Nephron (organoid): ENCODE measurements around the gene STK10.

Source experiments
- H3K27ac Mint-ChIP-seq, 3 experiments: 2 replicates each; pipeline ENCODE4 v1.8.0; 2020; ENCODE audit warnings: mixed read lengths in 3 of 3, mild to moderate bottlenecking in 2 of 3, moderate library complexity in 1 of 3
- H3K27me3 Mint-ChIP-seq: 2 replicates; pipeline ENCODE4 v1.8.0; 2021; ENCODE audit warnings: low read depth, mild to moderate bottlenecking, moderate library complexity, mixed read lengths
- H3K36me3 Mint-ChIP-seq: 2 replicates; pipeline ENCODE4 v1.8.0; 2020; ENCODE audit warnings: low read depth, mixed read lengths
- H3K4me1 Mint-ChIP-seq: 2 replicates; pipeline ENCODE4 v1.8.0; 2020; ENCODE audit warnings: mixed read lengths
- H3K4me3 Mint-ChIP-seq, 3 experiments: 2 replicates each; pipeline ENCODE4 v1.8.0; 2020; ENCODE audit warnings: mild to moderate bottlenecking in 3 of 3, mixed read lengths in 3 of 3, moderate library complexity in 2 of 3
- H3K9me3 Mint-ChIP-seq: 2 replicates; pipeline ENCODE4 v1.8.0; 2020; ENCODE audit warnings: mixed read lengths
- CTCF ChIP-seq, 3 experiments: fragments of 200-600 bp; sonication (generic); IDR thresholded peaks; one replicate each; pipeline ENCODE4 v1.5.0; 2021; ENCODE audit warnings: antibody characterized with exemption in 3 of 3; ENCODE audit not compliant: unreplicated experiment in 3 of 3

The STK10 gene

GRCh38 chr5:172015346-172015745 is 172.7 kb downstream of the STK10 start:
- H3K4me1 Mint-ChIP-seq, result peaks cover 1% of the 10 kb centered on the region
- no peaks in the 10 kb centered on the region for H3K9me3 Mint-ChIP-seq
- no peak overlapping the region for H3K4me3 Mint-ChIP-seq
- no peak for TF ChIP-seq CTCF (IDR thresholded peaks at IDR 0.05; ENCODE audit: unreplicated experiment in 3 of 3)
- H3K27ac Mint-ChIP-seq, result no peak overlapping the region
- no peaks in the 10 kb centered on the region for H3K36me3 Mint-ChIP-seq
- H3K27me3 Mint-ChIP-seq, result no peaks in the 10 kb centered on the region

DNA sequence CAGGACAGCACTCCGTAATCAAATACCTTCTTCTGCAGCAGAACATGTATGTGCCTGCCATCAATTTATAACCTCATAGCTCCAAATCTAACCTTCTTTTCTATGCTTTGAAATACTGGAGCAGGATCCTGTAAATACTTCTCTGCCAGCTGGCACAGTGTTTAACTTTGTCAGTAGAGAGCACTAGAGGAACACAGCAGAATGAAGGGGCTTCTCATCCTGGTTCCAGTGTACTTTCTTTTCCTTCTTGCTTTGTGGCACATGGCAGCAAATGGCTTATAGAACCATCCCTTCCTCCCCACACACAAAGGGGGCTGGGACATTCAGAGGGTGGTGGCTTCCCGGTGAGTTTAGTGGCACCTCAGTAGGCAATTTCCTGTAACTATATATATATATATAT is 177.7 kb downstream of the STK10 start:
- peak in 2 of 3 experiments; percentile 38 to 41 for TF ChIP-seq CTCF (IDR thresholded peaks at IDR 0.05; ENCODE audit: unreplicated experiment in 3 of 3)
- Mint-ChIP-seq H3K27me3 (no peaks in the 10 kb centered on the region), H3K36me3 (no peaks in the 10 kb centered on the region), H3K9me3 (no peaks in the 10 kb centered on the region), H3K4me3 (peak overlapping the region; percentile 61 to 76 (median 63)), H3K27ac (peak overlapping the region; percentile 30 to 57 (median 38)), H3K4me1 (peaks cover 23% of the 10 kb centered on the region)

DNA sequence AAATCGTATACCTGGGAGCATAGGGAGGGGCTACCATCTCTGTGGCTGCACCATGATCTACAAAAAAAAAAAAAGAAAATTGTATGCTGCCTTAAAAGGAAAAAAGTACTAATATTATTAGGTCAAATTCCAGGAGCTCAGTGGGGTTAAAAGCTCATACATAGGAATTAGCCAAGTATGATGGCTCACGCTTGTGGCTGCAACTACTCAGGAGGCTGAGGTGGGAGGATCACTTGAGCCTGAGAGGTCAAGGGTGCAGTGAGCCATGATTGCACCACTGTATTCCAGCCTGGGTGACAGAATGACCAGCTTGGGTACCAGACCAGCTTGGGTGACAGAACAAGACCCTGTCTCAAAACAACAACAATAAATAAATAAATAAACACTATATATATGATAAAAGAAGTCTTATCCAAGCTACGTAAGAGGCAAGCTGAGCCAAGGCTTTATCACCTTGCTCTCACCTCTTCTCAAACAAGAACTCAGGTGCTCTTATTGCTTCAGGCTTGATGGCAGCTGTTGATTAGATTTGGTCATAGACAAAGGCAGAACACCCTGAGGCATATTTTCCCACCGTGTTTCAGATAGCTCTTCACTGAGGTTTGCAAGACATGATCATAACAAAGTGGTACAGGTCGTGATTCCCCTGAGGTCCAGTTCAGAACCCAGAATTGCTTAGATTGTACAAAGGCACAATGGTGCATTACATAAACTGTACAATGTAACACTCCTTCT is 178.3 kb downstream of the STK10 start:
- Mint-ChIP-seq H3K9me3 (no peaks in the 10 kb centered on the region), H3K4me3 (peak overlapping the region; percentile 62 to 76 (median 63)), H3K27ac (peak overlapping the region; percentile 30 to 57 (median 56)), H3K27me3 (no peaks in the 10 kb centered on the region), H3K4me1 (peaks cover 29% of the 10 kb centered on the region), H3K36me3 (no peaks in the 10 kb centered on the region)
- no peak for TF ChIP-seq CTCF (IDR thresholded peaks at IDR 0.05; ENCODE audit: unreplicated experiment in 3 of 3)

- Mint-ChIP-seq H3K4me3 (peak overlapping the region; percentile 40 to 93 (median 42)), H3K4me1 (peaks cover 33% of the 10 kb centered on the region), H3K27ac (peak overlapping the region; percentile 43 to 87 (median 56)), H3K27me3 (no peaks in the 10 kb centered on the region), H3K9me3 (no peaks in the 10 kb centered on the region), H3K36me3 (no peaks in the 10 kb centered on the region)
- TF ChIP-seq CTCF (IDR thresholded peaks at IDR 0.05; ENCODE audit: unreplicated experiment in 3 of 3), result no peak
Observed at GRCh38 chr5:172008689-172009141, 179.3 kb downstream of the STK10 start.

DNA sequence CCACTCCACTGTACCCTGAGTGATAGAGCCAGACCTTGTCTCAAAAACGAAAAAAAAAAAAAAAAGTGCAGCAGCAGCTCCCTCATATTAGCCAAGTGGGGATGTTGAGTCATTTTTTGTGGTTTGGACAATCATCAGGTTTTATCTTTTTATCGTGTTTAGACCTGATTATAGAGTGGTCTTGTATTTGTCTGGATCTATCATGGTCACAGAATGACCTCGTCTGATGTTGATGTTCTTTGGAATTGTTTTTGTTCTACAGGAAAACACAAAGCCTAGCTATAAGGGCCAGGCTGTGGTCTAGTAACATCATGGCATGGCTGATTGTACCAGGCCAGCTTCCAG is 179.9 kb downstream of the STK10 start:
- Mint-ChIP-seq H3K36me3 (no peaks in the 10 kb centered on the region), H3K27me3 (no peaks in the 10 kb centered on the region), H3K9me3 (no peaks in the 10 kb centered on the region), H3K4me1 (peaks cover 40% of the 10 kb centered on the region), H3K27ac (peak overlapping the region in 2 of 3 experiments; percentile 87 to 97), H3K4me3 (peak overlapping the region; percentile 91 to 93 (median 91))
- TF ChIP-seq CTCF (IDR thresholded peaks at IDR 0.05; ENCODE audit: unreplicated experiment in 3 of 3), result no peak
